Transverse colon (tissue), 4 donors: Measurements from ENCODE around the gene TP53BP1. TPM values are rescaled to one million over a fixed set of nuclear protein-coding genes. Genes with fewer than 3 reads are reported as not detected.

Experiments
- DNase-seq: peaks from one replicate; pipeline ENCODE4 v3.0.0-alpha.2; 2019
- H3K27ac ChIP-seq, 4 donors: fragments of 200-600 bp; sonication (generic); 2 replicates each; pipeline ENCODE4 v1.5.1; 2016 to 2018; ENCODE audit warnings: inconsistent platforms in 4 of 4
- H3K27me3 ChIP-seq: fragments of 200-600 bp; sonication (generic); 2 replicates; pipeline ENCODE4 v1.5.1; 2017; ENCODE audit warnings: inconsistent platforms
- H3K36me3 ChIP-seq, 4 donors: fragments of 200-600 bp; sonication (generic); 2 replicates each; pipeline ENCODE4 v1.5.1; 2017 to 2019; ENCODE audit warnings: inconsistent platforms in 4 of 4
- H3K4me1 ChIP-seq, 4 donors: fragments of 200-600 bp; sonication (generic); 2 replicates each; pipeline ENCODE4 v1.5.1; 2017 to 2020; ENCODE audit warnings: inconsistent platforms in 4 of 4
- H3K4me3 ChIP-seq, 4 donors: fragments of 200-600 bp; sonication (generic); 1 replicate in 1 of 4; 2 replicates in 3 of 4; pipeline versions ENCODE4 v1.5.1 to v1.6.1; 2017 to 2019; ENCODE audit warnings: inconsistent platforms in 4 of 4
- H3K9me3 ChIP-seq, 2 donors: fragments of 200-600 bp; sonication (generic); 2 replicates each; pipeline ENCODE4 v1.5.1; 2017 to 2019; ENCODE audit warnings: inconsistent platforms in 2 of 2
- EP300 ChIP-seq: sonication (generic); formaldehyde crosslinking; IDR thresholded peaks from one replicate; pipeline ENCODE4 v1.6.1; 2017; ENCODE audit warnings: antibody characterized with exemption, low read depth
- POLR2A ChIP-seq: fragments of 450-650 bp; IDR thresholded peaks from one replicate; pipeline ENCODE4 v1.6.1; 2016; ENCODE audit warnings: antibody characterized with exemption, mild to moderate bottlenecking, moderate library complexity
- POLR2AphosphoS5 ChIP-seq, 3 donors: sonication (generic); formaldehyde crosslinking; IDR thresholded peaks; one replicate each; pipeline ENCODE4 v1.6.1; 2016; ENCODE audit warnings: antibody characterized with exemption in 3 of 3
- WGBS, 2 donors: methylation state at CpG; one replicate each; pipeline ENCODE4 v1.1.5; 2018; ENCODE audit warnings: low coverage in 1 of 2; 5-methylcytosine and 5-hydroxymethylcytosine counted together
- in situ Hi-C, 4 donors: fragments of 200-750 bp; cut with MboI; loops; one replicate each; pipeline versions ENCODE4 v1.15.0 to v1.15.1; 2017; ENCODE audit warnings: low sequenced_read_pairs in 3 of 4, low pct_ligation_motif_present in 1 of 4, low pct_unique_long_range_greater_than_20kb in 1 of 4
- intact Hi-C: fragments of 100-400 bp; cut with DNase I; formaldehyde crosslinking; loops from one replicate; pipeline ENCODE4 v1.15.1; 2023; ENCODE audit warnings: low total_unique reads
- total RNA-seq, 4 donors: library from RNA; depleted of rRNA; stranded (reverse); fragments of >200 nt; gene quantifications; one replicate each; pipeline ENCODE4 v1.1.0, GENCODE V29; 2016
- TF ChIP-seq, protein P1 (sequence below), 5 experiments: fragments of 200-600 bp in 3 of 5; fragments of 450-650 bp in 2 of 5; sonication (generic) in 3 of 5; IDR thresholded peaks; 1 replicate in 2 of 5; 2 replicates in 3 of 5; pipeline ENCODE4 v1.5.1; 2016 to 2017; ENCODE audit warnings: antibody characterized with exemption in 5 of 5, inconsistent platforms in 3 of 5, mild to moderate bottlenecking in 2 of 5, moderate library complexity in 1 of 5

Gene TP53BP1
- total RNA-seq, 4 donors from 2014 or later = 25.1 to 40.8 (median 33.7) TPM

DNA sequence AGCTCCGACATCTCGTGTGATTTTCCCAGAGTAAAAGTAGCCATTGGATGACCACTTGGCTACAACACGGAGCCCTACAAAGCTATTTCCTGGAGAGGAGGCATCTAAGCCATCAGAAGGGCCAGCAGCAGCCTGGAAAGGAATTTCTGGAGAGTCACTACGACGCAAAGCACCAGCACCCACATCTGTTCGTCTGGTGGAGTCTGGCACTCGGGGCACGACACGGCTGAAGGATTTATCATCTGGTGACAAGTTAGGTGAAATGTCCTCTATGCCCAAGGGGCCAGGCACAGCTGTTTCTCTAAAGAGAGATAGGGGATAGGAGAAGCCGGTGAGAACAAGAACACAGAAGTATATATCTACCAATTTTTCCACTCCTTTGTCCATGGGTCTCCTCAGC, 72.5 kb downstream of the TP53BP1 start:
- no peak for TF ChIP-seq EP300
- TF ChIP-seq, protein P1, sequence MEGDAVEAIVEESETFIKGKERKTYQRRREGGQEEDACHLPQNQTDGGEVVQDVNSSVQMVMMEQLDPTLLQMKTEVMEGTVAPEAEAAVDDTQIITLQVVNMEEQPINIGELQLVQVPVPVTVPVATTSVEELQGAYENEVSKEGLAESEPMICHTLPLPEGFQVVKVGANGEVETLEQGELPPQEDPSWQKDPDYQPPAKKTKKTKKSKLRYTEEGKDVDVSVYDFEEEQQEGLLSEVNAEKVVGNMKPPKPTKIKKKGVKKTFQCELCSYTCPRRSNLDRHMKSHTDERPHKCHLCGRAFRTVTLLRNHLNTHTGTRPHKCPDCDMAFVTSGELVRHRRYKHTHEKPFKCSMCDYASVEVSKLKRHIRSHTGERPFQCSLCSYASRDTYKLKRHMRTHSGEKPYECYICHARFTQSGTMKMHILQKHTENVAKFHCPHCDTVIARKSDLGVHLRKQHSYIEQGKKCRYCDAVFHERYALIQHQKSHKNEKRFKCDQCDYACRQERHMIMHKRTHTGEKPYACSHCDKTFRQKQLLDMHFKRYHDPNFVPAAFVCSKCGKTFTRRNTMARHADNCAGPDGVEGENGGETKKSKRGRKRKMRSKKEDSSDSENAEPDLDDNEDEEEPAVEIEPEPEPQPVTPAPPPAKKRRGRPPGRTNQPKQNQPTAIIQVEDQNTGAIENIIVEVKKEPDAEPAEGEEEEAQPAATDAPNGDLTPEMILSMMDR (IDR thresholded peaks at IDR 0.05) = no peak
- TF ChIP-seq POLR2A = no peak
- TF ChIP-seq POLR2AphosphoS5 (IDR thresholded peaks at IDR 0.05) = no peak
- Histone ChIP-seq H3K27me3 (no peaks in the 10 kb centered on the region), H3K4me3 (no peak overlapping the region), H3K9me3 (no peaks in the 10 kb centered on the region), H3K36me3 (peaks cover 0 to 33% (median 13%) of the 10 kb centered on the region in 4 donors), H3K4me1 (no peaks in the 10 kb centered on the region), H3K27ac (no peak overlapping the region)
- no peak for DNase-seq
- in situ Hi-C loops = no loop called here
- intact Hi-C loops = no loop called here
- WGBS, 2 donors = 86 to 96% methylated on average over 8 to 10 of the region's 10 CpGs

DNA sequence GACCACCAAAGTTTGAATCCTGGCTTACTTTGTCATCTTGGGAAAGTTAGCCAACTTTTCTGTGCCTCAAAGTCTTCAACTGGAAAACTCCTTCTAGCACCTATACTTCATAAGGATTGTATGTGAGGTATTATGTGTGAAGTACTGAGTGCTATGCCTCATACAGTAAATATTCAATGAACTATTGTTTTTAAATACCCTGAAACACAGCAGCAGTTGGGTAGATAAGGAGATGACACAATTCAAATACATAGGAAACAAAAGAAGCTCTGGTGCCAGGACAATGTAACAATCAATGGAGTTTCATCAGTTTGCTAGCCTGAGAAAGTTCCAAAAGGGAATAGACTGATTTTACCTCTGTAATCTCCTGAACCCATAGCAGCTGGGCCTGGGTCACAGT, 78.8 kb downstream of the TP53BP1 start:
- intact Hi-C loops (no loop called here), in situ Hi-C loops (no loop called here)
- peaks cover 0 to 27% (median 13%) of the 10 kb centered on the region in 4 donors for H3K36me3 ChIP-seq
- no peak for DNase-seq
- H3K9me3 ChIP-seq = no peaks in the 10 kb centered on the region
- H3K4me1 ChIP-seq = no peaks in the 10 kb centered on the region
- no peak overlapping the region for H3K27ac ChIP-seq
- TF ChIP-seq POLR2AphosphoS5 (IDR thresholded peaks at IDR 0.05) = no peak
- TF ChIP-seq POLR2A = no peak
- TF ChIP-seq, protein P1 (IDR thresholded peaks at IDR 0.05) = no peak
- no peak for TF ChIP-seq EP300
- H3K27me3 ChIP-seq = no peaks in the 10 kb centered on the region
- H3K4me3 ChIP-seq = no peak overlapping the region

DNA sequence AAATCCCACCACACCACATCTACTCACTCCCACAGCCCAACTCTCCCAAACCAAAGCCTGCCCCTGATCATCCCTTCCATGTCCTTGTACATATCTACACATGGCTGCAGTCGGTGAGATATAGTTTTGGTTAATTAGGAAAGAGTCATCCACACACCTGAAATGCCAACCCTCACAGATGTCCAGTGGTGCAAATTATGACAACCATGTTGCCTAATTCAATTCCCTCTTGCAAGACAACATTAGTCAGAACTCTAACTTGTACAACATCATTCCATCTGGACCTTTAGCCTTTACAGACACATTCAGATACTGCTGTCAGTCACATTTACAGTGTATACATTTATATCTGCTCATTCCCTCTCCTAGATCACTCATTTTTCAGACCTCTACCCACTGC, 80.9 kb downstream of the TP53BP1 start:
- H3K27ac ChIP-seq = no peak overlapping the region
- no peak for DNase-seq
- intact Hi-C loops = no loop called here
- no peaks in the 10 kb centered on the region for H3K4me1 ChIP-seq
- no peaks in the 10 kb centered on the region for H3K27me3 ChIP-seq
- H3K4me3 ChIP-seq = no peak overlapping the region
- 91% methylated on average over 1 of the region's 1 CpG; no CpG with 5 or more reads in 1 of the 2 donors for WGBS, 2 donors
- H3K9me3 ChIP-seq = no peaks in the 10 kb centered on the region
- TF ChIP-seq EP300 (no peak), POLR2A (no peak), POLR2AphosphoS5 (IDR thresholded peaks at IDR 0.05) (no peak)
- TF ChIP-seq, protein P1 (IDR thresholded peaks at IDR 0.05) = no peak
- H3K36me3 ChIP-seq = peaks cover 0 to 44% (median 21%) of the 10 kb centered on the region in 4 donors
- in situ Hi-C loops = no loop called here

DNA sequence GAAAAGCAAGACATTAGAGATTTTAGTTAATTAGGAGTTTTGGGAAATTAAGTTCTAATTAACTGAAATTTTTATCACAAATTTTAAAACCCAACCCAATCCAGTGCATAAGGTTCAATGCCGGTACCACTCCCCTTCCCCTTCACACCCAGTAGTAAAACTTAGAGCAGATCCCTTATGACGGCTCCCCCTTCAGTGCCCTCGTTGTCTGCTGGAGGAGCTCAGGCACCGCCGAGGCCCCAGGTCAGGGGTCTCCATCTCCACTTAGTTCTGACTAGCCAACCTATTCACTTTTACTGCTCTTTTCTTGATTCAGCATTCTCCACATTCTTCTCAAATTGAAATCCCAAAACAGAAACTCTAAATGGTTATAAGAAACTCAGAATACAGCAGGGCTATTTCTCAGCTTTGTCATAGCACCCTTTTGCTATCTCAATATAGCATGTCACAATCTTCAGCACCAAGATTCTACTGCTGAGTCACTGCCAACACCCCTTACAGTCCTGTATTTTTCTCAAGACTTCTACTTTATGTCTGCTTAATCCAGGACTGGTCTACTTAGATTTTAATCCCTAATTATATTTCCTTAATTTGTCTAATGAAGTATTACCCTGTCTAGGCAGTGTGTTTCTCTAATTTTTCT, 82.3 kb downstream of the TP53BP1 start:
- DNase-seq = no peak
- in situ Hi-C loops (no loop called here), intact Hi-C loops (no loop called here)
- Histone ChIP-seq H3K36me3 (peaks cover 0 to 43% (median 19%) of the 10 kb centered on the region in 4 donors), H3K27ac (no peak overlapping the region), H3K4me1 (peaks cover 0 to 2% (median 0%) of the 10 kb centered on the region in 4 donors), H3K27me3 (no peaks in the 10 kb centered on the region), H3K4me3 (no peak overlapping the region), H3K9me3 (no peaks in the 10 kb centered on the region)
- TF ChIP-seq POLR2A = no peak
- no peak for TF ChIP-seq POLR2AphosphoS5 (IDR thresholded peaks at IDR 0.05)
- TF ChIP-seq, protein P1 (IDR thresholded peaks at IDR 0.05) = no peak
- no peak for TF ChIP-seq EP300
- 80 to 89% methylated on average over 5 of the region's 5 CpGs for WGBS, 2 donors
